ENCODE data around the gene CYP4F22. TPM values are rescaled to one million over a fixed set of nuclear protein-coding genes. Genes with fewer than 3 reads are reported as not detected.

CYP4F22 gene
- not detected for total RNA-seq

GRCh38 chr19:15508035-15508710 lies at the start of gene CYP4F22:
TSS of gene CYP4F22 (plus strand) at chr19:15508525. CDS start at chr19:15525337, 16,812 bp downstream.
- TF ChIP-seq POLR2A (IDR thresholded peaks at IDR 0.05) (no peak), CTCF (IDR thresholded peaks at IDR 0.05) (no peak)
- peaks cover 0 to 13% of the 10 kb centered on the region in 2 donors for H3K27me3 ChIP-seq
- DNase-seq: no peak
- peaks cover 8% of the 10 kb centered on the region for H3K4me1 ChIP-seq
- intact Hi-C loops (cut with DNase I): no loop called here
- no peaks in the 10 kb centered on the region for H3K36me3 ChIP-seq (replicated peaks in 1 of 2; ENCODE audit: insufficient read depth in 1 of 2, low read depth in 2 of 2)
- no peak within 1 kb of the TSS for H3K27ac ChIP-seq
- ATAC-seq: no peak
- H3K9me3 ChIP-seq: no peaks in the 10 kb centered on the region
- no peak within 1 kb of the TSS for H3K4me3 ChIP-seq
- 3 to 12% methylated on average over 18 to 51 of the region's 52 CpGs for WGBS, 2 donors

- WGBS, 2 donors: 54 to 81% methylated on average over 2 of the region's 2 CpGs
- DNase-seq (no peak), ATAC-seq (no peak)
- H3K27me3 ChIP-seq: peaks cover 0 to 19% of the 10 kb centered on the region in 2 donors
- H3K9me3 ChIP-seq: no peaks in the 10 kb centered on the region
- intact Hi-C loops (cut with DNase I): no loop called here
- no peaks in the 10 kb centered on the region for H3K36me3 ChIP-seq (replicated peaks in 1 of 2; ENCODE audit: insufficient read depth in 1 of 2, low read depth in 2 of 2)
- H3K27ac ChIP-seq: no peak overlapping the region
- H3K4me3 ChIP-seq: no peak overlapping the region
- H3K4me1 ChIP-seq: peaks cover 14% of the 10 kb centered on the region
- TF ChIP-seq POLR2A (IDR thresholded peaks at IDR 0.05): no peak
- TF ChIP-seq CTCF (IDR thresholded peaks at IDR 0.05): no peak
Observed at GRCh38 chr19:15461694-15462093, 46.6 kb upstream of the CYP4F22 start.

- Histone ChIP-seq H3K4me3 (peak overlapping the region in 1 of 2 donors; percentile 6), H3K36me3 (replicated peaks in 1 of 2; ENCODE audit: insufficient read depth in 1 of 2, low read depth in 2 of 2) (no peaks in the 10 kb centered on the region), H3K4me1 (no peaks in the 10 kb centered on the region), H3K27ac (peak overlapping the region in 2 of 4 donors; percentile 12 to 41), H3K27me3 (peaks cover 0 to 9% of the 10 kb centered on the region in 2 donors), H3K9me3 (no peaks in the 10 kb centered on the region)
- WGBS, 2 donors: 32% methylated on average over 17 of the region's 25 CpGs; no CpG with 5 or more reads in 1 of the 2 donors
- no peak for DNase-seq
- intact Hi-C loops (cut with DNase I): no loop called here
- TF ChIP-seq CTCF (IDR thresholded peaks at IDR 0.05) (no peak), POLR2A (IDR thresholded peaks at IDR 0.05) (no peak)
- ATAC-seq: no peak
Observed at GRCh38 chr19:15463861-15464371, 44.4 kb upstream of the CYP4F22 start.

- no peaks in the 10 kb centered on the region for H3K36me3 ChIP-seq (replicated peaks in 1 of 2; ENCODE audit: insufficient read depth in 1 of 2, low read depth in 2 of 2)
- DNase-seq (no peak), ATAC-seq (no peak)
- 29 to 30% methylated on average over 14 to 17 of the region's 17 CpGs for WGBS, 2 donors
- H3K4me3 ChIP-seq: peak within 1 kb of the TSS in 1 of 2 donors; percentile 6
- H3K9me3 ChIP-seq: no peaks in the 10 kb centered on the region
- intact Hi-C loops (cut with DNase I): no loop called here
- H3K27me3 ChIP-seq: peaks cover 0 to 15% of the 10 kb centered on the region in 2 donors
- TF ChIP-seq CTCF (IDR thresholded peaks at IDR 0.05): no peak
- no peak for TF ChIP-seq POLR2A (IDR thresholded peaks at IDR 0.05)
- peaks cover 4% of the 10 kb centered on the region for H3K4me1 ChIP-seq
- H3K27ac ChIP-seq: peak within 1 kb of the TSS in 2 of 4 donors; percentile 12 to 41
Observed at GRCh38 chr19:15464394-15465385, 43.6 kb upstream of the CYP4F22 start, which contains the start of gene RASAL3. TSS of gene RASAL3 (minus strand) at chr19:15464544. CDS start at chr19:15464358, 186 bp downstream.

All from body of pancreas (tissue), 4 donors.